Activated T-cell treated with anti-CD3 and anti-CD28 coated beads for 24 hours (primary cell): ENCODE results near the gene MS4A2.
"Not testable (repeated sequence)": the region's sequence is repeated elsewhere in the genome, so short reads cannot be mapped to it uniquely, and the experiment has no call there.

Source experiments
- DNase-seq: peaks from one replicate; pipeline ENCODE4 v3.0.0-alpha.2; 2020; ENCODE audit warnings: low read depth

The MS4A2 gene

GRCh38 chr11:60101368-60101767, 12.9 kb downstream of the MS4A2 start:
- not testable (repeated sequence) for DNase-seq

- DNase-seq, result not testable (repeated sequence)
These were observed 16.1 kb downstream of the MS4A2 start for GRCh38 chr11:60104471-60105115.

GRCh38 chr11:60108631-60109030, 20.2 kb downstream of the MS4A2 start:
- not testable (repeated sequence) for DNase-seq

- DNase-seq, result no peak
These were observed 23.3 kb downstream of the MS4A2 start for GRCh38 chr11:60111793-60112192.

- no peak for DNase-seq
These were observed 28.7 kb downstream of the MS4A2 start for GRCh38 chr11:60116996-60117790.

GRCh38 chr11:60118338-60118737, 29.9 kb downstream of the MS4A2 start:
- DNase-seq, result no peak

GRCh38 chr11:60119710-60120109, 31.2 kb downstream of the MS4A2 start:
- no peak for DNase-seq

- no peak for DNase-seq
These were observed 32.8 kb downstream of the MS4A2 start for GRCh38 chr11:60121264-60121663.

GRCh38 chr11:60122414-60123036, 34.1 kb downstream of the MS4A2 start:
- DNase-seq, result no peak

- DNase-seq, result no peak
These were observed 36.5 kb downstream of the MS4A2 start for GRCh38 chr11:60124802-60125432.

- DNase-seq, result no peak
These were observed 37.6 kb downstream of the MS4A2 start for GRCh38 chr11:60125956-60126585.

- DNase-seq, result no peak
These were observed 38.9 kb downstream of the MS4A2 start for GRCh38 chr11:60127311-60127811.

- DNase-seq, result no peak
These were observed 39.9 kb downstream of the MS4A2 start for GRCh38 chr11:60128376-60128775.

- DNase-seq, result not testable (repeated sequence)
These were observed 40.4 kb downstream of the MS4A2 start for GRCh38 chr11:60128866-60129265.

GRCh38 chr11:60129853-60130252, 41.4 kb downstream of the MS4A2 start:
- DNase-seq, result no peak

GRCh38 chr11:60130496-60130895, 42.0 kb downstream of the MS4A2 start:
- no peak for DNase-seq

GRCh38 chr11:60131912-60132311, 43.4 kb downstream of the MS4A2 start:
- DNase-seq, result no peak

- DNase-seq, result no peak
These were observed 45.5 kb downstream of the MS4A2 start for GRCh38 chr11:60133917-60134316.

- DNase-seq, result no peak
These were observed 55.3 kb downstream of the MS4A2 start for GRCh38 chr11:60143768-60144167.

GRCh38 chr11:60145677-60146076, 57.2 kb downstream of the MS4A2 start:
- DNase-seq, result no peak
